GM18870 (cell line): ENCODE data around the gene LRRC25.

ENCODE experiments used
- ATAC-seq: cut with Tn5 transposase; IDR thresholded peaks from one replicate; pipeline ENCODE4 v1.9.1; 2021; ENCODE audit warnings: moderate library complexity; ENCODE audit not compliant: unreplicated experiment

Gene LRRC25

GRCh38 chr19:18435842-18436670 lies 38.6 kb upstream of the LRRC25 start:
- ATAC-seq = no peak

GRCh38 chr19:18435178-18435841 lies 37.9 kb upstream of the LRRC25 start:
- no peak for ATAC-seq

- no peak for ATAC-seq
These were observed 37.2 kb upstream of the LRRC25 start for GRCh38 chr19:18434411-18435175.

- no peak for ATAC-seq
These were observed 36.4 kb upstream of the LRRC25 start for GRCh38 chr19:18433735-18434398.

- no peak for ATAC-seq
These were observed 35.7 kb upstream of the LRRC25 start for GRCh38 chr19:18433015-18433691.

GRCh38 chr19:18432275-18433014 lies 35.0 kb upstream of the LRRC25 start:
- no peak for ATAC-seq

- ATAC-seq = no peak
These were observed 34.2 kb upstream of the LRRC25 start for GRCh38 chr19:18431351-18432197.

GRCh38 chr19:18430417-18431144 lies 33.2 kb upstream of the LRRC25 start:
- ATAC-seq = no peak

- no peak for ATAC-seq
These were observed 32.4 kb upstream of the LRRC25 start for GRCh38 chr19:18429717-18430416.

GRCh38 chr19:18428787-18429674 lies 31.6 kb upstream of the LRRC25 start:
- no peak for ATAC-seq

- ATAC-seq = no peak
These were observed 30.9 kb upstream of the LRRC25 start for GRCh38 chr19:18428173-18428786.

- ATAC-seq = no peak
These were observed 30.3 kb upstream of the LRRC25 start for GRCh38 chr19:18427743-18428113.

- no peak for ATAC-seq
These were observed 29.8 kb upstream of the LRRC25 start for GRCh38 chr19:18427080-18427742.

GRCh38 chr19:18426416-18426767 lies 29.0 kb upstream of the LRRC25 start:
- no peak for ATAC-seq

GRCh38 chr19:18425515-18426415 lies 28.3 kb upstream of the LRRC25 start:
- ATAC-seq = no peak
